HG03354 (cell line): Measurements from ENCODE around the gene DPH6.
"Not testable (repeated sequence)": the region's sequence is repeated elsewhere in the genome, so short reads cannot be mapped to it uniquely, and the experiment has no call there.

Experiments used
- ATAC-seq: cut with Tn5 transposase; IDR thresholded peaks from one replicate; pipeline ENCODE4 v1.9.1; 2021; ENCODE audit warnings: mild to moderate bottlenecking; ENCODE audit not compliant: unreplicated experiment, poor library complexity, severe bottlenecking

DPH6 gene, protein sequence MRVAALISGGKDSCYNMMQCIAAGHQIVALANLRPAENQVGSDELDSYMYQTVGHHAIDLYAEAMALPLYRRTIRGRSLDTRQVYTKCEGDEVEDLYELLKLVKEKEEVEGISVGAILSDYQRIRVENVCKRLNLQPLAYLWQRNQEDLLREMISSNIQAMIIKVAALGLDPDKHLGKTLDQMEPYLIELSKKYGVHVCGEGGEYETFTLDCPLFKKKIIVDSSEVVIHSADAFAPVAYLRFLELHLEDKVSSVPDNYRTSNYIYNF

GRCh38 chr15:35545824-35546510 is at the start of gene DPH6:
DPH6 (minus strand) TSS chr15:35546165; CDS start chr15:35546141, 24 bp downstream.
- ATAC-seq: peak; percentile 89

- no peak for ATAC-seq
Measured at GRCh38 chr15:35595656-35596055, 49.7 kb upstream of the DPH6 start.

GRCh38 chr15:35591987-35592386 is 46.0 kb upstream of the DPH6 start:
- ATAC-seq: not testable (repeated sequence)

GRCh38 chr15:35583863-35584528 is 38.0 kb upstream of the DPH6 start:
- ATAC-seq: no peak

DNA sequence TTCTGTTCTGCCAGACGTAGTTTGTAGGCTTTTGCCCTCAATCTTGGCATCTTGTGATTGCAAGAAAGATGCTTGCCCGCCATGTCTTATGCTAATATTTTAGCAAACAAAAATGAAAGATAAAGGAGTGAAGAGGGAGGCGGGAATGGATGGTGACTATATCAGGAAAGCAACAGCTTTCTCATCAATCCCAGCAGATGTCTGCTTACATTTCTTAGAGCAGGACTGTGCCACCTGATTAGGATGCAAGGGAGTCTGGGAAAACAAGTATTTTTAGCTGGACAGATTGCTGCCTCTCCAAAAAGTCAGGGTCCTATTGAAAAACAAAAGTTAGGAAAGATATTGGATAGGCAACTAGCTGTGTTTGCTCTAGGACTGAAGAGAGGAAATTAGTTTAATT is 34.6 kb upstream of the DPH6 start:
- ATAC-seq: no peak

DNA sequence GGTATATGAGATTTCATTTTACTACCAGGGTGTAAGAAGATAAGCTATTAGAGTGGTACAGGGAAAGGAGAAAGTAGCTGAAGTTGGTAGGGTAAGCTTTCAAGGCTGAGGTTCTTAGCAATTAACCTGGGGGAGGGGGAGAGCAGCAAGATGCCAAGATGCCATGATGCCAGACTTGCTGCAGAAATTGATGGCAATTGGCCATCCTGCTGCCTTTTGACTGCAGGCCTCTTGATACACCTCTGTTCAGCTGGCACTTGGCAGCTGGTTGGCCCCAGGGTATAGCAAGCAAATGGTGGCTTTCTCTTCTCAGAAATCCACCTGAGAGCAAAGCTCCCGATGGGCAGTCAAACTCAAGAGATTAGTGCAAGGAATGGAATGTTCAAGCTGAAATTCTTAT is 21.4 kb upstream of the DPH6 start:
- no peak for ATAC-seq

DNA sequence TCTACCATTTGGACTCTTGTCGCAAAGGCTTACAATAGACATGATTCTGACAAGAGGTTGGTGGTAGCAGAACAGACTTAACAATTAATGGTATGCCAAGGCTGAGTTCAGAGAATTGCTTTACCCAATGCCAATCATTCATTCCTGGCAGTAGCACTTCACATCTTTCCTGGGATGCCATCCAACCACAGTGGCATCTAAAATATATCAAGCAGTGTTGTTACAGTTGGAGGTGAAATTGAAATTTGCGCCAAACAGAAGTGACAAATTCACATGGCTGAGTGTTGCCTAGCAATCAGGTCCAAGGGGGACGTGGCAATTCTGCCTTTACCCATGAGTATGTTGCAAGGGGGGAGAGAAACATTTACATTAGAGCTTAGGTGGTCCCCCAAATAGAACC is 21.0 kb upstream of the DPH6 start:
- ATAC-seq: no peak

DNA sequence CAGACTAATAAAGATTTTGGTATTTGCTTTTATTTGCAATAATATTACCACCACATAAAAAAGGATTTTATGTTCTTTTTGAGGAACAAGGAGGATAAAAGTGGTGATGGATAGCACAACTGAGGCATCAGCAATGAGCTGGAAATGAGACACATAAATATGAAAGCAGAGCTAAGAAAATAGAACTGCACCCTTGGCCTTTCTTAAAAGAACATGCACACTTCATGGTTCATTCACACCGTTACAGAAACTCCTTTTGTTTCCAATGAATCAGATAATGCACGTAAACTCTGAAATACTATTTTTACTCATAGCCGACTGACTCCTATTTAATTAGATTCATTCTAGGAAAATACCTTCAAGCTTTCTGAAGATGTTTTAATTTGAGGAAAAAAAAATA is 19.9 kb upstream of the DPH6 start:
- ATAC-seq: no peak

GRCh38 chr15:35562641-35563040 is 16.7 kb upstream of the DPH6 start:
- no peak for ATAC-seq

DNA sequence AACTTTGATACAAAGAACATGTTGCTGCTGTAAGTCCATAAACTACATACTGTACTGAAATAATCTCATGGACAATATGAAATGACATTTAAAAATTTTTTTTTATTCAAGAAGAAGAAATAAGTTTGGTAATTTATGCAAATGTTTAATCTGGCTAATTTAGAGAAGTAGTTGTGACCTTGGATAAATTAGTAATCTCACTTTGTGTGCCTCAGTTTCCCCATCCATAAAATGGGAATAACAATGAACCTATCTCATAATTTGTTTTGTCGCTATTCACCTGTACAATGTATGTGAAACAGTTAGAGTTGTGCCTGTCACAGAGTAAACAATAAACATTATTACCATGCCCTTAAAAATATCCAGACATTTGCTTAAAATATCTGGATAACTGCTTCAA is 15.3 kb upstream of the DPH6 start:
- no peak for ATAC-seq

- no peak for ATAC-seq
Measured at GRCh38 chr15:35560870-35561269, 14.9 kb upstream of the DPH6 start.

DNA sequence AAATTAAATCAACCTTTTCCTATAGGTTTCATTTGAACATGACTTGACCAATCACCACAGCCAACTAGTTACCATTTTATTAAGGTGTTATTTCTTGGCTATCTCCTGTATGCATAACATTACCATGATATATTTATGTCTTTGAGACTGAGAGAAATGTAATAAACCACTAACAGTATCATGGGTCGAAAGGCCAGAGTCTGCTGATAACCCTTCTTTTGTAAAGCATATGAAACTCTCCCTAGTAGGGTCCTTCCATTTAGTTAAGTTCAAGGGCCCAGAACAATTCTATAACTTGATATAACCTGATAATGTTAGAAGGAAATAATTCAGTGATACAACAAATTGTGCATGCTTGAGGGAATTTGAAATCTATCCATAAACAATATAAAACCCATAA is 14.3 kb upstream of the DPH6 start:
- ATAC-seq: no peak

- ATAC-seq: no peak
Measured at GRCh38 chr15:35559683-35560082, 13.7 kb upstream of the DPH6 start.

DNA sequence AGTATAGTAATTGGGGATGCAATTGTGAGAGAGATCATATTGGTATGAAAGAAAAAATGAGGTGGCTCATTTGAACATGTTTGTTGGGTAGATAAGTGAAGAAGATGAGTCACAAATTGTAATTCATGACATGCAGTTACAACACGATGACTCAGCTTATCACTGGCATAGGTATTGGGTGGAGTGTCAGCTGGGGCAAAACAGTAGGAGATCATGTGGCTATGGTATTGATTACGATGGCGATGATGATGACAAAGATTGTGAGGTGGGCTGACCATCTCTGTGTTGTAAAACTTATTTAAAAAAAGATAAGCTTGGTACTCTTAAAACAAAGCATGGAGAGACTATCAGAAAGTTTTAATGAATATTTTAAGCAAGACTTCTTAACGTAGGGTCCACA is 11.6 kb upstream of the DPH6 start:
- no peak for ATAC-seq

DNA sequence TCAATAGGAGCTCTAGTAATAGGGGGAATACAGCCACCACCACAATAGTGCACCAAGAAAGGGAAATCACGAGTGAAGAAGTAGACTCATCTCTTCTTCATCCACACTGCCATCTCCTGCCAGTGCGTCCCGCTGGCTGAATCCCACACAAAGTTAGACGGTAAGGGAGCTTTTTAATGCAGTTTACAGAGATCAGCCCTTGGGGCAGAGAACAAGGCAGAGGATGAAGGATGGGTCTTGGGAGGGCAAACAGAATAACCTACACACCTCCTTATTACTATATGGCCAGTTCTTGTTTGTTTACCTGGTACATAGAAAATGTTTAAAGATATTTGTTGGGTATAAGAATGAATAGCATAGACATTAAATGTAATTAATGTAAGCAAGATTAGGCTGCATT is 11.0 kb upstream of the DPH6 start:
- ATAC-seq: no peak

DNA sequence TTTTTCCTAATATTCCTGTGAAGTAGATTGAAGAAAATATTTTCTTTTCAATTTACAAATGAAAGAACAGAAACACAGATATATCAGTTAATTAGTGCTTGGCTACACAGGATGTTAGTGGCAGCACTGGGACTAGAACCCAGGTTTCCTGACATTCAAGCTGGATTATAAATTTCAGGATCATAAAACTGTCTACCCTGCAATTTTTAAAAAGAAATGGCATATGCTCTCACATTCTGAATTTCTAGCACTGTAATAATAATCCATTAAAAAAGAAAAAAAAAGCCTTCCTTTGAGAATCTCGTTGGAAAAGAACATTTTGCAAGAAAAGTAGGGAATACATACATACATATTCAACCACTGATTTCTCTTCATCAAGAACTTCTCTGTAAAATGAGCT is 9.3 kb upstream of the DPH6 start:
- no peak for ATAC-seq

- no peak for ATAC-seq
Measured at GRCh38 chr15:35550957-35551356, 5.0 kb upstream of the DPH6 start.

- ATAC-seq: no peak
Measured at GRCh38 chr15:35549567-35549966, 3.6 kb upstream of the DPH6 start.

GRCh38 chr15:35548435-35548834 is 2.5 kb upstream of the DPH6 start:
- no peak for ATAC-seq

DNA sequence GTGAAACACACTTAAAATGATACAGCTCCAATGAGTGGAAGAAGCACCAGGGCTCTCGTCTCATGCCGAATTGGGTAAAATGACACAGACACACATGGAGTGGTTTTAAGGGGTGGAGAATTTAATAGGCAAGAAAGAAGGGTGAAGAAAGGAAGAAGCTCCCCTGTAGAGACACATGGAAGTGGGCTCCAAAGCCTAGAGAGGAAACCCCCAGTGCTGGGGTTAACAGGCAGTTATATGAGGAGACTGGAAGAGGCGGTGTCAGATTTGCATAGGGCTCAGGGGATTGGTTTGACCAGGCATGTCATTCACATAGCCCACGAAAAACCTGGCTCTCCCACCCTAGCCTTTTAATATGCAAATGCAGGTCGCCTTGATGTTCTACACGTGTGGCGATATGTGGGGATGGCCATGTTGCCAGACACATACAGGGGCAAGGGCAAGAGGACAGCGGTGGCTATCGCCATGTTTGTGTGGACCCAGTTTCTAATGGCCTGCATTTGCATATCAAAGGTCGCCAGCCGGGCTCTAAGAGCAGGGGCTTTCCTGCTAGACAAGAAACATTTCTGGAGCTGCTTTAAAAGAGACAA is 1.9 kb upstream of the DPH6 start:
- no peak for ATAC-seq
